GM20000 (cell line): ENCODE measurements around the gene MYO9A.

Experiments used
- DNase-seq: peaks from one replicate; pipeline ENCODE4 v3.0.0; 2012; ENCODE audit warnings: low spot score
- TF ChIP-seq, protein P1 (sequence below): IDR thresholded peaks from 2 replicates; pipeline ENCODE4 v1.5.1; 2012; ENCODE audit warnings: mild to moderate bottlenecking, control low read depth; ENCODE audit errors: extremely low read depth, missing control alignments

The MYO9A gene, protein sequence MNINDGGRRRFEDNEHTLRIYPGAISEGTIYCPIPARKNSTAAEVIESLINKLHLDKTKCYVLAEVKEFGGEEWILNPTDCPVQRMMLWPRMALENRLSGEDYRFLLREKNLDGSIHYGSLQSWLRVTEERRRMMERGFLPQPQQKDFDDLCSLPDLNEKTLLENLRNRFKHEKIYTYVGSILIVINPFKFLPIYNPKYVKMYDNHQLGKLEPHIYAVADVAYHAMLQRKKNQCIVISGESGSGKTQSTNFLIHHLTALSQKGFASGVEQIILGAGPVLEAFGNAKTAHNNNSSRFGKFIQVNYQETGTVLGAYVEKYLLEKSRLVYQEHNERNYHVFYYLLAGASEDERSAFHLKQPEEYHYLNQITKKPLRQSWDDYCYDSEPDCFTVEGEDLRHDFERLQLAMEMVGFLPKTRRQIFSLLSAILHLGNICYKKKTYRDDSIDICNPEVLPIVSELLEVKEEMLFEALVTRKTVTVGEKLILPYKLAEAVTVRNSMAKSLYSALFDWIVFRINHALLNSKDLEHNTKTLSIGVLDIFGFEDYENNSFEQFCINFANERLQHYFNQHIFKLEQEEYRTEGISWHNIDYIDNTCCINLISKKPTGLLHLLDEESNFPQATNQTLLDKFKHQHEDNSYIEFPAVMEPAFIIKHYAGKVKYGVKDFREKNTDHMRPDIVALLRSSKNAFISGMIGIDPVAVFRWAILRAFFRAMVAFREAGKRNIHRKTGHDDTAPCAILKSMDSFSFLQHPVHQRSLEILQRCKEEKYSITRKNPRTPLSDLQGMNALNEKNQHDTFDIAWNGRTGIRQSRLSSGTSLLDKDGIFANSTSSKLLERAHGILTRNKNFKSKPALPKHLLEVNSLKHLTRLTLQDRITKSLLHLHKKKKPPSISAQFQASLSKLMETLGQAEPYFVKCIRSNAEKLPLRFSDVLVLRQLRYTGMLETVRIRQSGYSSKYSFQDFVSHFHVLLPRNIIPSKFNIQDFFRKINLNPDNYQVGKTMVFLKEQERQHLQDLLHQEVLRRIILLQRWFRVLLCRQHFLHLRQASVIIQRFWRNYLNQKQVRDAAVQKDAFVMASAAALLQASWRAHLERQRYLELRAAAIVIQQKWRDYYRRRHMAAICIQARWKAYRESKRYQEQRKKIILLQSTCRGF (N-terminal part only)

DNA sequence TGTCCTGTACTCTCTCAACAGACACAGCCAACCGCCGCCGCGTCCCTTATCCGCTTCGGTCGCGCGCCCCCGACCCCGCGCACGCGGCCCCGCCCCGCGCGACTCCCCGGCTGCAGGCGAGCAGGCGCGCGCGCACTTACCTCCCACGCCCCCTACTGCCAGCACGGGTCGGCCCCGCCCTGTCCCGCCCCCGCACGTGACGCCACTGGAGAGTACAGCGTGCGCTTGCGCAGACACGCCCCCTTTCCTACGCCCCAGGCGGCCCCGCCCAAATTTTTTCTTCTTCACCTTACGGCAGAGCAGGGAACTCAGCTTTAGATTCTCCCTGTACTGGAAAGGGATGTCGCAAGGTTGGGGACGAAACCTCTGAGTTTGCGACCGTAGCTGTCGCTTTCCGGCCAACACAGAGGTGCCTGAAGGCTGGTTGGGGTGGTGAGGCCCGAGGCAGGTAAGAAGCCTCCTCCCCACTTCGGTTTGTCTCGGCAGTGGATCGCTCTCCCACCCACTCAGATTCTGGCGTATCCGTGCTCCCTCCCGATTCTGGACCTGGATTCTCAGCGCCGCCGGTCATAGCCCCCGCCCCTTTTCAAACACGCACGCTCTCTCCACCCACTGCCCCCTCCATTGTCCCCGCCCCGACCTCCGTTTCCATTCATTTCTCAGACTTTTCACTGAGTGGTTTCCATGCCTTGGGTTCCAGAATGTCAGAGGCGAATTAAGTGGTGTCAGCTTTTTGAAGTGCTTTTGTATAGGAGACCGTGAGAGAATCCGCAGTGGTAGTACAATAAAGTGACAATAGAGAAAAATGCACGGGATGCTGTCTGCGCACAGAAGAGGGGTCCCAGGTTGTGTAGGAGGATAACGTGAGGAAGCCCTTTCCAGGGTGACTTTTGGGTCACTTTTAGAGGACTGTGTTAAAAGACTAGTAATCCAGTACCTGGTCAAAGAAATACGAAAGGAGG is at the start of gene MYO9A, which contains the start of gene SENP8:
MYO9A (minus strand) TSS at position 134 of the 962 bp plus-strand sequence. CDS start 71,587 bp downstream, outside the sequence.
SENP8 (plus strand) TSS at position 387 of the 962 bp plus-strand sequence. CDS start 21,221 bp downstream, outside the sequence.
- TF ChIP-seq, protein P1, sequence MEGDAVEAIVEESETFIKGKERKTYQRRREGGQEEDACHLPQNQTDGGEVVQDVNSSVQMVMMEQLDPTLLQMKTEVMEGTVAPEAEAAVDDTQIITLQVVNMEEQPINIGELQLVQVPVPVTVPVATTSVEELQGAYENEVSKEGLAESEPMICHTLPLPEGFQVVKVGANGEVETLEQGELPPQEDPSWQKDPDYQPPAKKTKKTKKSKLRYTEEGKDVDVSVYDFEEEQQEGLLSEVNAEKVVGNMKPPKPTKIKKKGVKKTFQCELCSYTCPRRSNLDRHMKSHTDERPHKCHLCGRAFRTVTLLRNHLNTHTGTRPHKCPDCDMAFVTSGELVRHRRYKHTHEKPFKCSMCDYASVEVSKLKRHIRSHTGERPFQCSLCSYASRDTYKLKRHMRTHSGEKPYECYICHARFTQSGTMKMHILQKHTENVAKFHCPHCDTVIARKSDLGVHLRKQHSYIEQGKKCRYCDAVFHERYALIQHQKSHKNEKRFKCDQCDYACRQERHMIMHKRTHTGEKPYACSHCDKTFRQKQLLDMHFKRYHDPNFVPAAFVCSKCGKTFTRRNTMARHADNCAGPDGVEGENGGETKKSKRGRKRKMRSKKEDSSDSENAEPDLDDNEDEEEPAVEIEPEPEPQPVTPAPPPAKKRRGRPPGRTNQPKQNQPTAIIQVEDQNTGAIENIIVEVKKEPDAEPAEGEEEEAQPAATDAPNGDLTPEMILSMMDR = no peak
- peak; percentile 98 for DNase-seq

DNA sequence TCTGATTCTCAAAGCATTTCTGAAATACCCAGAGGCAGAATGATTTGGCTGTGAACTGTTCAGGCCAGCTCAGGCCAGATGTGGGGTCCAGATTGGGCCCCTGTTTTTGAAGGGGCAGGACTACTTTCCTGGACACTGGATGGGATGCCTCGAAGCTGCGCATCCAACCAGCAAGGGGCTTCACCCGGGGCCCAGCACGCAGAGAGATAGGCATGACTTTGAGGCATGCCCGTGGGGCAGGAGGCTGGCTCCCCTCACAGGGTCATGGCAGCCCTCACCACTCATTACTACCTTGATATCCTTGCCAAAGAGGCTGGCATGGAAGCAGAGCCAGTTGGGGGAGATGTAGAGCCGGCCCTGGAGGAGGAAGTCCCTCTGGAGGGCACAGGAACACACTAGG is 49.5 kb upstream of the MYO9A start:
- DNase-seq = no peak
- TF ChIP-seq, protein P1 = no peak

DNA sequence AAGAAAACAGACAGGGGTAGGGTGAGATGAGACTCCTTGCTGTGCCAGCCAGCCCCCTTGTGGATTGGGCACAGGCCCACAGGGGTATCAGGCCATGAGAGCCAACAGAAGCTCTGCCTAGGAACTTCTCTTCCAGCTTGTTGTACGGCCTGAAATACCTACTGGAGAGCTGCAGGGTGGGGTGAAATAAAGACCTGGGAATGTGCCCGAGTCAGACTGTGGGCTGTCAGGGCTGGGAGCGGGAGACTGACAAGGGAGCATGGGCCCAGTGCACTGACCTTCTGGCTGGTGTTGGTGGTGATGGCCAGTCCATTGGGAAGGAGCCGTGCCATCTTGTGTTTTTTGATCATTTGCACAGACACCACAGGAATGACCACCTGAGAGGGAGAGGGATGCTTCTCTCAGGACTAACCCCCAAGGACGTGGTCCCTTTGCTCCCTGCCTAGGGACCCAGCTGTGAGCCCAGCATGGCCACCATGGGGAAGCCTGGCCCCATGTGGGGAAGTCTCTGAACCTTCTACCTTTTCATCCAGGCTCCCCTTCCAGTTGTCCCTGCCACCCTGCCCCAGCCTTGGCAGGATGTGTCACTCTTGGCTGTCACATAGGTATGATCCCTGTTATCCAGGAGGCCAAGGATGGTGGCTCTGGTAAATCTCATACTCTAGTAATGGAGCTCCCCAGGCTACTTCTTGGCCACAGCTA is 48.9 kb upstream of the MYO9A start:
- DNase-seq = no peak

DNA sequence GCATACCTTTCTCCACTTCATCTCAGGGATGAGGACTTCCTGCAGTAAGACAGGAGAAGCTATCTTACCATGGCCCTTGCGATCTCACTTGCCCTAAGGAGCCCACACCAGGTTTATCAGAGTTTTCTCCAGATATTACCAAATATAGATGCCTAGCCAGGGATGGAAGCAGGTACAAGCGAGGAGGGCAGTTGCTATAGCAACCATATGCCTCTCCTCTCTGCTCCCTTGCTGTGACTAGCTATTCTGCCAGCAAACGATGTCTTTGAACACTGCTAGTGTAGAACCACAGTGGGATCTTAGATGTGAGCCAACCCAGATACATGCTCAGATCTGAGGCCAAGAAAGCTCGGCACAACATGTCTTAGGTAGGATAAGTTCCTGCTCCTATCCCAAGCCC is 45.8 kb upstream of the MYO9A start:
- DNase-seq = no peak
- TF ChIP-seq, protein P1 = no peak

More for the DNA sequence above, 48.9 kb upstream of the MYO9A start:
- TF ChIP-seq, protein P1 = no peak

DNA sequence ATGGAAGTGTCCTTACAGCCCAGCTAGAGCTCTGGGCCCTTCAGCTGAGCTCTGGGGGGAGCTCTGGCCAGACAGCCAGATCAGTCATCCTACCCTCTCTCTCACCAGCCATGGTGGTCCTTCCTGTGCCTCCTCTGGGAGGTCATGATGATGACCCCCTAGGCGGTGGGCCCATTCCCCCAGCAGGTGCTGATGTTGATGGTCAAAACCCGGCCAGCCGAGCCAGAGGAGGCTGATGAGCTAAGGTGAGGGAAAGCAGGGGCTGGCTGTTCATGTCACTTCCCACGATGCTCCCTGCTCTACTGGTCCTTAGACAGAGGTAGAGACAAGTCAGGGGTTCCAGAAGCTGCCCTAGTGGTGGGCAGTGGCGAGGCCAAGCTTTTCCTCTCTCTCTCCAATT is 44.6 kb upstream of the MYO9A start:
- DNase-seq = no peak
- TF ChIP-seq, protein P1 = no peak
